ENCODE measurements around the gene JSRP1.

The JSRP1 gene

GRCh38 chr19:2216361-2217225 lies 39.6 kb downstream of the JSRP1 start:
- in situ Hi-C loops (cut with MboI; ENCODE audit: low sequenced_read_pairs), result no loop called here

GRCh38 chr19:2215281-2215751 lies 40.9 kb downstream of the JSRP1 start:
- in situ Hi-C loops (cut with MboI; ENCODE audit: low sequenced_read_pairs), result no loop called here

GRCh38 chr19:2214251-2214650 lies 42.0 kb downstream of the JSRP1 start:
- in situ Hi-C loops (cut with MboI; ENCODE audit: low sequenced_read_pairs), result no loop called here

GRCh38 chr19:2213799-2214198 lies 42.4 kb downstream of the JSRP1 start:
- in situ Hi-C loops (cut with MboI; ENCODE audit: low sequenced_read_pairs), result no loop called here

- in situ Hi-C loops (cut with MboI; ENCODE audit: low sequenced_read_pairs), result no loop called here
Observed at GRCh38 chr19:2212861-2213711, 43.1 kb downstream of the JSRP1 start.

- in situ Hi-C loops (cut with MboI; ENCODE audit: low sequenced_read_pairs), result no loop called here
Observed at GRCh38 chr19:2210987-2211740, 45.1 kb downstream of the JSRP1 start.

- in situ Hi-C loops (cut with MboI; ENCODE audit: low sequenced_read_pairs), result no loop called here
Observed at GRCh38 chr19:2210206-2210605, 46.0 kb downstream of the JSRP1 start.

- in situ Hi-C loops (cut with MboI; ENCODE audit: low sequenced_read_pairs), result no loop called here
Observed at GRCh38 chr19:2209408-2209807, 46.8 kb downstream of the JSRP1 start.

GRCh38 chr19:2208975-2209374 lies 47.2 kb downstream of the JSRP1 start:
- in situ Hi-C loops (cut with MboI; ENCODE audit: low sequenced_read_pairs), result no loop called here

GRCh38 chr19:2207991-2208860 lies 48.0 kb downstream of the JSRP1 start:
- in situ Hi-C loops (cut with MboI; ENCODE audit: low sequenced_read_pairs), result no loop called here

- in situ Hi-C loops (cut with MboI; ENCODE audit: low sequenced_read_pairs), result no loop called here
Observed at GRCh38 chr19:2207008-2207407, 49.2 kb downstream of the JSRP1 start.

GRCh38 chr19:2202366-2202765 lies 53.9 kb downstream of the JSRP1 start:
- in situ Hi-C loops (cut with MboI; ENCODE audit: low sequenced_read_pairs), result no loop called here

Measured in HL-60/S4 (cell line).